Calu3 (cell line): ENCODE results near the gene THOC5. TPM values are rescaled to one million over a fixed set of nuclear protein-coding genes. Genes with fewer than 3 reads are reported as not detected.

Experiments
- BruUV-seq: library from RNA; stranded (reverse); fragments of 400-500 nt; replicated peaks from 2 replicates; lab custom pipeline; 2021; lab: Mats Ljungman, UMichigan
- CTCF ChIA-PET: fragments of 300-600 bp; sonication (Branson Sonifier 250); formaldehyde crosslinking; loops from one replicate; lab custom pipeline; 2022; ENCODE audit warnings: antibody characterized with exemption; lab: Charles Lee
- DNase-seq: peaks from one replicate; pipeline ENCODE4 v3.0.0; 2022
- H3K27ac Mint-ChIP-seq: one replicate; pipeline ENCODE4 v1.8.0; 2022; ENCODE audit warnings: mixed read lengths; ENCODE audit not compliant: unreplicated experiment
- H3K27me3 Mint-ChIP-seq: one replicate; pipeline ENCODE4 v1.8.0; 2022; ENCODE audit warnings: mixed read lengths; ENCODE audit not compliant: unreplicated experiment
- H3K36me3 Mint-ChIP-seq: one replicate; pipeline ENCODE4 v1.8.0; 2022; ENCODE audit warnings: mild to moderate bottlenecking, moderate library complexity, mixed read lengths; ENCODE audit not compliant: insufficient read depth, unreplicated experiment
- H3K4me1 Mint-ChIP-seq: one replicate; pipeline ENCODE4 v1.8.0; 2022; ENCODE audit warnings: mild to moderate bottlenecking, low read depth, mixed read lengths; ENCODE audit not compliant: unreplicated experiment
- H3K4me3 Mint-ChIP-seq: one replicate; pipeline ENCODE4 v1.8.0; 2022; ENCODE audit warnings: mild to moderate bottlenecking, low read depth, moderate library complexity, mixed read lengths; ENCODE audit not compliant: unreplicated experiment
- H3K9me3 Mint-ChIP-seq: one replicate; pipeline ENCODE4 v1.8.0; 2022; ENCODE audit warnings: low read depth, mixed read lengths; ENCODE audit not compliant: unreplicated experiment
- intact Hi-C: fragments of 100-400 bp; cut with micrococcal nuclease; formaldehyde crosslinking; loops from one replicate; pipeline ENCODE4 v1.10.0; 2022; ENCODE audit not compliant: unreplicated experiment
- total RNA-seq: library from RNA; stranded (reverse); gene quantifications from 2 replicates; pipeline ENCODE4 v1.2.3, GENCODE V29; 2022
- TF ChIP-seq, protein P1 (sequence below): fragments of 200-600 bp; IDR thresholded peaks from one replicate; pipeline ENCODE4 v1.8.0; 2022; ENCODE audit warnings: antibody characterized with exemption; ENCODE audit not compliant: unreplicated experiment

THOC5 gene
- total RNA-seq, 1 experiment from 2014 or later, result 67.6 TPM

GRCh38 chr22:29510542-29510941 lies 43.0 kb downstream of the THOC5 start:
- no peak for DNase-seq
- Mint-ChIP-seq H3K27me3 (no peaks in the 10 kb centered on the region), H3K9me3 (no peaks in the 10 kb centered on the region), H3K36me3 (peaks cover 22% of the 10 kb centered on the region), H3K27ac (no peak overlapping the region), H3K4me3 (no peak overlapping the region), H3K4me1 (no peaks in the 10 kb centered on the region)
- TF ChIP-seq, protein P1, sequence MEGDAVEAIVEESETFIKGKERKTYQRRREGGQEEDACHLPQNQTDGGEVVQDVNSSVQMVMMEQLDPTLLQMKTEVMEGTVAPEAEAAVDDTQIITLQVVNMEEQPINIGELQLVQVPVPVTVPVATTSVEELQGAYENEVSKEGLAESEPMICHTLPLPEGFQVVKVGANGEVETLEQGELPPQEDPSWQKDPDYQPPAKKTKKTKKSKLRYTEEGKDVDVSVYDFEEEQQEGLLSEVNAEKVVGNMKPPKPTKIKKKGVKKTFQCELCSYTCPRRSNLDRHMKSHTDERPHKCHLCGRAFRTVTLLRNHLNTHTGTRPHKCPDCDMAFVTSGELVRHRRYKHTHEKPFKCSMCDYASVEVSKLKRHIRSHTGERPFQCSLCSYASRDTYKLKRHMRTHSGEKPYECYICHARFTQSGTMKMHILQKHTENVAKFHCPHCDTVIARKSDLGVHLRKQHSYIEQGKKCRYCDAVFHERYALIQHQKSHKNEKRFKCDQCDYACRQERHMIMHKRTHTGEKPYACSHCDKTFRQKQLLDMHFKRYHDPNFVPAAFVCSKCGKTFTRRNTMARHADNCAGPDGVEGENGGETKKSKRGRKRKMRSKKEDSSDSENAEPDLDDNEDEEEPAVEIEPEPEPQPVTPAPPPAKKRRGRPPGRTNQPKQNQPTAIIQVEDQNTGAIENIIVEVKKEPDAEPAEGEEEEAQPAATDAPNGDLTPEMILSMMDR, result no peak
- no TSS peak for BruUV-seq
- CTCF ChIA-PET, result interaction anchor here (1.5 kb wide), 1 partner anchor 13 kb away, joined by 3 read pairs; no protein-coding TSS in a partner anchor
- intact Hi-C loops, result no loop called here

- BruUV-seq, result no TSS peak
- no peaks in the 10 kb centered on the region for H3K27me3 Mint-ChIP-seq
- no peak overlapping the region for H3K4me3 Mint-ChIP-seq
- no peak for DNase-seq
- CTCF ChIA-PET, result interaction anchor here (1.5 kb wide), 1 partner anchor 12 kb away, joined by 3 read pairs; no protein-coding TSS in a partner anchor
- no peaks in the 10 kb centered on the region for H3K9me3 Mint-ChIP-seq
- intact Hi-C loops, result no loop called here
- peaks cover 15% of the 10 kb centered on the region for H3K36me3 Mint-ChIP-seq
- TF ChIP-seq, protein P1, result no peak
- H3K27ac Mint-ChIP-seq, result no peak overlapping the region
- H3K4me1 Mint-ChIP-seq, result no peaks in the 10 kb centered on the region
Measured at GRCh38 chr22:29509815-29510214, 43.7 kb downstream of the THOC5 start.

DNA sequence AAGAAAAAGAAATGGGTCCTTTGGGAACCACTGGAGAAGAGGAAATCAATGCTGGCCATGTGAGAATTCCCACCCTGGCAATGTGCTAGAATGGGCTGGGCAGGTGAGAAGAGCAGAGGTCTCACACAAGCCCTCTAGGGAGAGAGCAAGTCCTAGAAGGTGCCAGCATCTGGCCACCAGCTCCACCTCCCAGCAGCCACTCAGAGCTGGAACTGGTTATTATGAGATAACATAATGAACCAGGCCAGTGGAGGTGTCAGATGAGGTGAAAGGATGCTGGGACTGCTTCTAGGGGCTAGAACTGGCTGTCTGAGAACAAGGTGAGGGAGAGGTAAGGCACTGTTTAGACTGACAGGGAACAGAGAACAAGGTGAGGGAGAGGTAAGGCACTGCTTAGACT lies 44.3 kb downstream of the THOC5 start:
- CTCF ChIA-PET, result no interaction called here
- Mint-ChIP-seq H3K4me3 (no peak overlapping the region), H3K27ac (no peak overlapping the region), H3K9me3 (no peaks in the 10 kb centered on the region), H3K36me3 (peaks cover 15% of the 10 kb centered on the region), H3K27me3 (no peaks in the 10 kb centered on the region), H3K4me1 (no peaks in the 10 kb centered on the region)
- DNase-seq, result no peak
- intact Hi-C loops, result no loop called here
- TF ChIP-seq, protein P1, result no peak
- no TSS peak for BruUV-seq

DNA sequence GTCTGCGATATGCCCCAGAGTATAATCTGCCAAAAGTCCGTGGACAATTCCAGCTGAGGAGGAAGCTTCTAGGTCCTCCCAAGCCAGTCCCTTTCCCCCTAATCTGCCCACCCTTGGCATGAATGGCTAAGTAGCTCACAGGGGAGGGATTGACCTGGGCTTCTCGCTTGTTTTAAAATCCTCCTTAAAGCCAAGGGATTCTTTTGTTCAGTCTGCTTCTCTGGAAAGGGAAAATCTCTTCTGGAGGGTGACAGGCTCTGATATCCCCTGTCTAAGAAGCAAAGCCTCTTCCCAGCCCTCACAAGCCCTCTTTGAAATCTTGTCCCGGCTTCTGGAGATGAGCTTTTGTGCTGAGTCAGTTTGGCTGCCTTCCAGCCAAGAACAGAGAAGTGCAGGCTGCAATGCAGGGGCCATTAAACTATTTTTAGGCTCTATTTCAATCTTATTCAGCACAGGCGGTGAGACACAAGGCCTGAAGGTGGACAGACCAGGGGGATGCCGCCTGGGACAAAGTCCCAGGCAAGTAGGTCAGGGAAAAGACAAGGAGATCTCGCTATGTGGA lies 49.7 kb downstream of the THOC5 start:
- TF ChIP-seq, protein P1, result no peak
- CTCF ChIA-PET, result interaction anchor here (0.6 to 1.4 kb wide), 3 partner anchors 21 to 185 kb away, joined by 3 to 6 read pairs (median 4); no protein-coding TSS in a partner anchor
- Mint-ChIP-seq H3K27me3 (no peaks in the 10 kb centered on the region), H3K9me3 (no peaks in the 10 kb centered on the region), H3K4me3 (no peak overlapping the region), H3K4me1 (peaks cover 9% of the 10 kb centered on the region), H3K36me3 (peaks cover 22% of the 10 kb centered on the region), H3K27ac (no peak overlapping the region)
- DNase-seq, result no peak
- intact Hi-C loops, result no loop called here
- no TSS peak for BruUV-seq
